HG02623 (cell line): Measurements from ENCODE around the gene RMDN3.

Experiments
- ATAC-seq: cut with Tn5 transposase; IDR thresholded peaks from one replicate; pipeline ENCODE4 v1.9.1; 2021; ENCODE audit warnings: moderate library complexity; ENCODE audit not compliant: unreplicated experiment

RMDN3 gene

GRCh38 chr15:40749151-40749630, 5.9 kb downstream of the RMDN3 start:
- ATAC-seq, result no peak

- no peak for ATAC-seq
Observed at GRCh38 chr15:40747685-40748631, 7.1 kb downstream of the RMDN3 start.

GRCh38 chr15:40746916-40747418, 8.1 kb downstream of the RMDN3 start:
- no peak for ATAC-seq

- no peak for ATAC-seq
Observed at GRCh38 chr15:40744815-40745152, 10.3 kb downstream of the RMDN3 start.

GRCh38 chr15:40743921-40744814, 10.9 kb downstream of the RMDN3 start:
- no peak for ATAC-seq

GRCh38 chr15:40743485-40743901, 11.6 kb downstream of the RMDN3 start:
- ATAC-seq, result no peak

- ATAC-seq, result no peak
Observed at GRCh38 chr15:40739854-40740253, 15.2 kb downstream of the RMDN3 start.

- no peak for ATAC-seq
Observed at GRCh38 chr15:40739047-40739446, 16.0 kb downstream of the RMDN3 start.

GRCh38 chr15:40737048-40737447, 18.0 kb downstream of the RMDN3 start:
- no peak for ATAC-seq

GRCh38 chr15:40736575-40736974, 18.5 kb downstream of the RMDN3 start:
- ATAC-seq, result no peak

- no peak for ATAC-seq
Observed at GRCh38 chr15:40731034-40731433, 24.0 kb downstream of the RMDN3 start.

GRCh38 chr15:40723919-40724318, 31.1 kb downstream of the RMDN3 start:
- ATAC-seq, result no peak

- ATAC-seq, result no peak
Observed at GRCh38 chr15:40722934-40723333, 32.1 kb downstream of the RMDN3 start.

- ATAC-seq, result no peak
Observed at GRCh38 chr15:40722354-40722753, 32.7 kb downstream of the RMDN3 start.

- no peak for ATAC-seq
Observed at GRCh38 chr15:40721701-40722100, 33.4 kb downstream of the RMDN3 start.

- ATAC-seq, result no peak
Observed at GRCh38 chr15:40716165-40716564, 38.9 kb downstream of the RMDN3 start.

- no peak for ATAC-seq
Observed at GRCh38 chr15:40714144-40714543, 40.9 kb downstream of the RMDN3 start.

GRCh38 chr15:40706121-40706520, 48.9 kb downstream of the RMDN3 start:
- no peak for ATAC-seq

- no peak for ATAC-seq
Observed at GRCh38 chr15:40702077-40702476, 53.0 kb downstream of the RMDN3 start.

- ATAC-seq, result no peak
Observed at GRCh38 chr15:40697916-40698315, 57.1 kb downstream of the RMDN3 start.

GRCh38 chr15:40696228-40696627, 58.8 kb downstream of the RMDN3 start:
- ATAC-seq, result no peak
